Amygdala (tissue), 56 donors: ENCODE data around the gene PRKN.

ENCODE experiments used
- DNase-seq, 56 donors: peaks; one replicate each; lab custom pipeline; 2025; lab: John Stamatoyannopoulos, UW

Gene PRKN

GRCh38 chr6:162267126-162267525 lies 460.4 kb downstream of the PRKN start:
- no peak for DNase-seq

- no peak for DNase-seq
Observed at GRCh38 chr6:162264581-162264980, 463.0 kb downstream of the PRKN start.

GRCh38 chr6:162262466-162263196 lies 464.9 kb downstream of the PRKN start:
- no peak for DNase-seq

GRCh38 chr6:162261598-162261997 lies 466.0 kb downstream of the PRKN start:
- DNase-seq = no peak

GRCh38 chr6:162260027-162260426 lies 467.5 kb downstream of the PRKN start:
- DNase-seq = no peak

- no peak for DNase-seq
Observed at GRCh38 chr6:162258647-162259046, 468.9 kb downstream of the PRKN start.

- DNase-seq = no peak
Observed at GRCh38 chr6:162256361-162256760, 471.2 kb downstream of the PRKN start.

GRCh38 chr6:162251257-162251656 lies 476.3 kb downstream of the PRKN start:
- DNase-seq = no peak

- DNase-seq = no peak
Observed at GRCh38 chr6:162249907-162250642, 477.5 kb downstream of the PRKN start.

GRCh38 chr6:162245830-162246420 lies 481.6 kb downstream of the PRKN start:
- no peak for DNase-seq

GRCh38 chr6:162244031-162244430 lies 483.5 kb downstream of the PRKN start:
- no peak for DNase-seq

GRCh38 chr6:162242915-162243314 lies 484.7 kb downstream of the PRKN start:
- DNase-seq = no peak

- DNase-seq = no peak
Observed at GRCh38 chr6:162239330-162239729, 488.2 kb downstream of the PRKN start.

- DNase-seq = no peak
Observed at GRCh38 chr6:162238675-162239074, 488.9 kb downstream of the PRKN start.

GRCh38 chr6:162237331-162237730 lies 490.2 kb downstream of the PRKN start:
- DNase-seq = no peak

- DNase-seq = no peak
Observed at GRCh38 chr6:162234631-162235030, 492.9 kb downstream of the PRKN start.

- DNase-seq = no peak
Observed at GRCh38 chr6:162230147-162230752, 497.3 kb downstream of the PRKN start.

- no peak for DNase-seq
Observed at GRCh38 chr6:162229093-162229492, 498.5 kb downstream of the PRKN start.

- DNase-seq = no peak
Observed at GRCh38 chr6:162226803-162227202, 500.8 kb downstream of the PRKN start.

- no peak for DNase-seq
Observed at GRCh38 chr6:162222521-162222920, 505.0 kb downstream of the PRKN start.

GRCh38 chr6:162220876-162221275 lies 506.7 kb downstream of the PRKN start:
- DNase-seq = no peak
